Adipocyte (in vitro differentiated cells): ENCODE results near the gene YWHAB.

Experiments used
- DNase-seq: peaks from one replicate; pipeline ENCODE4 v3.0.0-alpha.2; 2015; ENCODE audit warnings: low read depth
- H3K27me3 ChIP-seq: replicated peaks from 2 replicates; pipeline ENCODE4 v1.7.0; 2013; ENCODE audit warnings: mild to moderate bottlenecking, low read length, moderate library complexity; ENCODE audit not compliant: control insufficient read depth, insufficient read depth
- H3K36me3 ChIP-seq: 2 replicates; pipeline ENCODE4 v1.7.0; 2013; ENCODE audit warnings: low read length, mild to moderate bottlenecking, moderate library complexity; ENCODE audit not compliant: control insufficient read depth, insufficient read depth, severe bottlenecking
- H3K4me1 ChIP-seq: 2 replicates; pipeline ENCODE4 v1.7.0; 2013; ENCODE audit warnings: mild to moderate bottlenecking, low read length, moderate library complexity; ENCODE audit not compliant: control insufficient read depth, insufficient read depth
- H3K4me3 ChIP-seq: 2 replicates; pipeline ENCODE4 v1.7.0; 2013; ENCODE audit warnings: mild to moderate bottlenecking, low read length, moderate library complexity
- H3K9ac ChIP-seq: 2 replicates; pipeline ENCODE4 v1.7.0; 2013; ENCODE audit warnings: mild to moderate bottlenecking, low read length, moderate library complexity
- H3K9me3 ChIP-seq: 2 replicates; pipeline ENCODE4 v1.7.0; 2013; ENCODE audit warnings: mild to moderate bottlenecking, low read length, moderate library complexity; ENCODE audit not compliant: control insufficient read depth

The YWHAB gene

GRCh38 chr20:44885392-44886265, at the start of gene YWHAB:
Gene YWHAB (plus strand): TSS chr20:44885705. CDS start chr20:44901534, 15,829 bp downstream.
- peak; percentile 100 for DNase-seq
- H3K9ac ChIP-seq, result peak within 1 kb of the TSS; percentile 99
- H3K4me1 ChIP-seq, result peaks cover 54% of the 10 kb centered on the region
- H3K9me3 ChIP-seq, result no peaks in the 10 kb centered on the region
- no peaks in the 10 kb centered on the region for H3K27me3 ChIP-seq
- no peaks in the 10 kb centered on the region for H3K36me3 ChIP-seq
- peak within 1 kb of the TSS; percentile 99 for H3K4me3 ChIP-seq

- Histone ChIP-seq H3K4me1 (peaks cover 10% of the 10 kb centered on the region), H3K9me3 (peaks cover 5% of the 10 kb centered on the region), H3K4me3 (no peak overlapping the region), H3K9ac (no peak overlapping the region), H3K27me3 (peaks cover 49% of the 10 kb centered on the region), H3K36me3 (no peaks in the 10 kb centered on the region)
- no peak for DNase-seq
Observed at GRCh38 chr20:44836601-44837120, 48.8 kb upstream of the YWHAB start.

GRCh38 chr20:44837946-44838345, 47.6 kb upstream of the YWHAB start:
- peaks cover 52% of the 10 kb centered on the region for H3K27me3 ChIP-seq
- H3K36me3 ChIP-seq, result no peaks in the 10 kb centered on the region
- no peak overlapping the region for H3K9ac ChIP-seq
- H3K4me1 ChIP-seq, result peaks cover 10% of the 10 kb centered on the region
- peaks cover 5% of the 10 kb centered on the region for H3K9me3 ChIP-seq
- no peak overlapping the region for H3K4me3 ChIP-seq
- DNase-seq, result no peak

- Histone ChIP-seq H3K4me3 (no peak overlapping the region), H3K27me3 (peaks cover 56% of the 10 kb centered on the region), H3K36me3 (no peaks in the 10 kb centered on the region), H3K4me1 (peaks cover 10% of the 10 kb centered on the region), H3K9ac (no peak overlapping the region), H3K9me3 (peaks cover 2% of the 10 kb centered on the region)
- DNase-seq, result no peak
Observed at GRCh38 chr20:44838521-44838920, 47.0 kb upstream of the YWHAB start.

GRCh38 chr20:44839481-44839880, 46.0 kb upstream of the YWHAB start:
- Histone ChIP-seq H3K9ac (no peak overlapping the region), H3K27me3 (peaks cover 64% of the 10 kb centered on the region), H3K4me3 (no peak overlapping the region), H3K4me1 (peaks cover 10% of the 10 kb centered on the region), H3K9me3 (no peaks in the 10 kb centered on the region), H3K36me3 (no peaks in the 10 kb centered on the region)
- no peak for DNase-seq

GRCh38 chr20:44840826-44841225, 44.7 kb upstream of the YWHAB start:
- no peaks in the 10 kb centered on the region for H3K36me3 ChIP-seq
- no peak overlapping the region for H3K9ac ChIP-seq
- DNase-seq, result no peak
- no peak overlapping the region for H3K4me3 ChIP-seq
- peaks cover 2% of the 10 kb centered on the region for H3K4me1 ChIP-seq
- H3K9me3 ChIP-seq, result no peaks in the 10 kb centered on the region
- peaks cover 58% of the 10 kb centered on the region for H3K27me3 ChIP-seq

- Histone ChIP-seq H3K4me1 (no peaks in the 10 kb centered on the region), H3K36me3 (no peaks in the 10 kb centered on the region)
Observed at GRCh38 chr20:44841955-44842354, 43.5 kb upstream of the YWHAB start.

GRCh38 chr20:44843876-44844275, 41.6 kb upstream of the YWHAB start:
- H3K27me3 ChIP-seq, result peaks cover 29% of the 10 kb centered on the region
- no peaks in the 10 kb centered on the region for H3K36me3 ChIP-seq
- H3K4me3 ChIP-seq, result no peak overlapping the region
- no peaks in the 10 kb centered on the region for H3K4me1 ChIP-seq
- DNase-seq, result no peak
- H3K9me3 ChIP-seq, result no peaks in the 10 kb centered on the region
- no peak overlapping the region for H3K9ac ChIP-seq

More at GRCh38 chr20:44841955-44842354, 43.5 kb upstream of the YWHAB start:
- DNase-seq, result no peak
- Histone ChIP-seq H3K9me3 (no peaks in the 10 kb centered on the region), H3K4me3 (no peak overlapping the region), H3K9ac (no peak overlapping the region), H3K27me3 (peaks cover 48% of the 10 kb centered on the region)

- no peak for DNase-seq
- Histone ChIP-seq H3K4me3 (no peak overlapping the region), H3K9ac (no peak overlapping the region), H3K9me3 (no peaks in the 10 kb centered on the region), H3K36me3 (no peaks in the 10 kb centered on the region), H3K27me3 (peaks cover 14% of the 10 kb centered on the region), H3K4me1 (no peaks in the 10 kb centered on the region)
Observed at GRCh38 chr20:44848254-44849015, 37.1 kb upstream of the YWHAB start.

- peaks cover 13% of the 10 kb centered on the region for H3K27me3 ChIP-seq
- no peak overlapping the region for H3K4me3 ChIP-seq
- H3K4me1 ChIP-seq, result no peaks in the 10 kb centered on the region
- DNase-seq, result no peak
- H3K9me3 ChIP-seq, result no peaks in the 10 kb centered on the region
- no peak overlapping the region for H3K9ac ChIP-seq
- no peaks in the 10 kb centered on the region for H3K36me3 ChIP-seq
Observed at GRCh38 chr20:44849703-44850102, 35.8 kb upstream of the YWHAB start.

- Histone ChIP-seq H3K4me1 (no peaks in the 10 kb centered on the region), H3K36me3 (no peaks in the 10 kb centered on the region), H3K9ac (no peak overlapping the region), H3K27me3 (peaks cover 13% of the 10 kb centered on the region), H3K4me3 (no peak overlapping the region), H3K9me3 (no peaks in the 10 kb centered on the region)
- DNase-seq, result no peak
Observed at GRCh38 chr20:44850272-44850671, 35.2 kb upstream of the YWHAB start.
